ENCODE measurements around the gene PMP22.
"Not testable (repeated sequence)": the region's sequence is repeated elsewhere in the genome, so short reads cannot be mapped to it uniquely, and the experiment has no call there.

Gene PMP22

GRCh38 chr17:15213381-15214087 is 51.6 kb downstream of the PMP22 start:
- DNase-seq = no peak

- no peak for DNase-seq
Measured at GRCh38 chr17:15210247-15210646, 54.9 kb downstream of the PMP22 start.

DNA sequence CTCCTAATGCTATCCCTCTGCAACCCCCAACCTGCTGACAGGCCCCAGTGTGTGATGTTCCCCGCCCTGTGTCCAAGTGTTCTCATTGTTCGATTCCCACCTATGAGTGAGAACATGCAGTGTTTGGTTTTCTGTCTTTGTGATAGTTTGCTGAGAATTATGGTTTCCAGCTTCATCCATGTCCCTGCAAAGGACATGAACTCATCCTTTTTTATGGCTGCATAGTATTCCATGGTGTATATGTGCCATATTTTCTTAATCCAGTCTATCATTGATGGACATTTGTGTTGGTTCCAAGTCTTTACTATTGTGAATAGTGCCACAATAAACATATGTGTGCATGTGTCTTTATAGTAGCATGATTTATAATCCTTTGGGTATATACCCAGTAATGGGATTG is 62.1 kb downstream of the PMP22 start:
- DNase-seq = not testable (repeated sequence)

GRCh38 chr17:15200574-15200973 is 64.6 kb downstream of the PMP22 start:
- DNase-seq = not testable (repeated sequence)

DNA sequence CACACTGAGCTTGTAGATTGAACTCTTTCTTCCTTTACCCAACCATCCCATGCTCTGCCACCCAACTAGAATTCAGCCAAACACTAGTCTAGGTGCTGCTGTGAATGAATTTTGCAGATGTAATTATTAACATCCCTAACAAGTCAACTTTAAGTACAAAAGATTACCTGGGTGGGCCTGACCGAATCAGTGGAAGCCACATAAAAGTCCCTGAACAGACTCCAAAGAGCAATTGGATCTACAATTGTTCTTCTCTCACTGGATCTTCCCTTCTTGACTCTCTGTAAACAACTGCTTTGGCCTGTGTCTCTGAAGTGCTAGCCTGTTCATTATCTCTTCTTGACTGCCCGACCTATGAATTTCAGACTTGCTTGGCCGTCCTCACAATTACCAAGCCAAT is 67.9 kb downstream of the PMP22 start:
- DNase-seq = no peak

GRCh38 chr17:15194859-15195277 is 70.3 kb downstream of the PMP22 start:
- no peak for DNase-seq

GRCh38 chr17:15185625-15185991 is 79.5 kb downstream of the PMP22 start:
- DNase-seq = no peak

DNA sequence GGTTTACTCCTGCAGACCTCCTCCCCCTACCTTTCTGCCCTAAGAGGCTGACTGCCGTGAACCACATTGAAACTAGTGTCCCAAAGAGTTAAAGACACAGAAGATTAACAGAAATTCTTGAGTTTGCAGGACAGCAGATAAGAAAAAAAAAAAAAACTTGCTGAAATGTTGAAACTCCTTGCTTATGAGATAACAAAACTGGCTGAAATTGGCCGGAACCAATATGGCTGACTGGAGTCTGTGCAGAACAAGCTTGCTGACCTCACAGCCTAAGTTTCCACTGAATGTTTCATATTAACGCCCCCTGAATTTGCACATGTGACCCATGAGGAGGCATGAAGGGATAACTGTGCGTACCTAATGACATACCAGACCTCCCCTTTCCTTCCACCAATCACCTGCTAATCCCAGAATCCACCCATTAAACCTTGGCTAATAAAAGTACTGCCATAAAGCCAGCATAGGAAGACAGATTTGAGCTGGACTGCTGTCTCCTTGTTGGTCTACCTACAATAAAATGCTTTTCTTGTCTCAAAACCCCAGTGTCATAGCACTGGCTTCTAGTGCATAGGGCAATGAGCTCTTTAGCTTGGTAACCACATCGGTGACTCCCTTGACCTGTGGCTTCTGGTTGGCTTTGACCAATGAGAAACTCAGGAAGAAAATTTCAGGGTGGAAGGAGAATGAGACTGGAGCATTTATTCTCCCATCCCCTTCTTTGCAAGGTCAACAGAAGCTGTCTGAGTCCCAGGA is 80.1 kb downstream of the PMP22 start:
- DNase-seq = no peak

- no peak for DNase-seq
Measured at GRCh38 chr17:15181816-15182215, 83.3 kb downstream of the PMP22 start.

- peak in 2 of 58 donors; percentile 6 to 10 for DNase-seq
Measured at GRCh38 chr17:15181333-15181732, 83.8 kb downstream of the PMP22 start.

DNA sequence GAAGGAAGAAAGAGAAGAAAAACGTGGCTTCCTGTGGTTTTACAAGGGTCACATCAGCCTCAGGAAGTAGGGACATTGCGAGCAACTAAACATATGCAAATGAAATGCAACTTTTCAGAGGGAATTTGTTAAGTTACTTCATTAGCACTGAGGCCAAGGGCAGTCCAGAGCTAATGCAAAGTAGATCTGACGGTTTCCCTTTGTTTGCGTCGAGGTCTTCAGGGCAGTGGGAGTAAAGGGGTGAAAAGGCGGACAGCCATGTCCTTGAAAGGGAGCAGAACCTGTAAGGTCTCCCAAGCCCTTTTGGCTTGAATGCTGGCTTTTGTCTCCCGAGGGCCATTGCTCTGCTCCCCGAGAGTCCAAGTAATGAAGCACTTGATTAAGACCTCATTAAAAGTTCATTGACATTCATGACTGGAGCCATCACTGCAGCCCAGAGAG is 85.0 kb downstream of the PMP22 start:
- DNase-seq = peak in 32 of 58 donors; percentile 2 to 77 (median 26)
